Measurements from ENCODE around the gene GARIN3. TPM values are rescaled to one million over a fixed set of nuclear protein-coding genes. Genes with fewer than 3 reads are reported as not detected.

Gene GARIN3
- total and polyA plus RNA-seq, 2 donors (not counting 3 experiments of a cell fraction or from before 2014, with no cell fraction given): not detected

DNA sequence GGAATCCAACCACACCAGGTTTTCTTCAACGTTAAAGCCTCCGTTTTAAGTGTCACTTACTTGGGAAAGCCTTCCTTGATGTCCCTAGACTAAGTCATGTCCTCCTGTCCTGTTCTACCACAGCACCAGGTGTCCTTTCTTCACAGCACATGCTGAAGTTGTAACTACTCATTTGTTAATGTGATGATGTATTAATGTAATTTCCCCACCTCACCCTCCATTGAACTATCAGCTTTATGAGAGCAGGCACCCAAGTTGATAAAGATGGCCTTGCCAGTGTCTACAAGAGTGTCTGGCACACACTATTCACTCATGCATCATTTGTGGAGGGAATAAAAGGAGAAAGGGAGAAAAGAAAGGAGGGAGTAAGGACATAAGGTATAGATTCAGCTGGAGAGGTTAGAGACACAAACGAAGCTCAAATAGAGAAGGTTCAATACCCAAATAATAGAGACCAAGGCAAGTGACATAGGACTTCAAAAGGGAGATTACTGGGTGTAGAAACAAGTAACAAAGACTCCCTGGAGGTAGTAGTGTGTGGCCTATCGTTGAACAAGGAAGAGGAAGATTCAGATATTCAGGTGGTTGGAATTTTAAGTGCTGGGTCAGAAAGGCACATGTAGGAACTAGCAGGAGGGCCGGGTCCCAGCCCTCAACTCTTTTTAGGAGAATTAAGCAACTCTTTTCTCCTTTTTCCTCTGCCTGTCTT, 21.1 kb upstream of the GARIN3 start:
- H3K9me1 ChIP-seq (replicated peaks; ENCODE audit: control insufficient read depth, extremely low read depth, insufficient read depth, low read length): no peaks in the 10 kb centered on the region
- H3K27me3 ChIP-seq (ENCODE audit: control insufficient read depth in 2 of 2, insufficient read depth in 2 of 2, low read length in 2 of 2): no peaks in the 10 kb centered on the region
- H3K4me3 ChIP-seq (replicated peaks in 1 of 3; ENCODE audit: insufficient read depth in 1 of 3, low read depth in 1 of 3, low read length in 3 of 3): no peak overlapping the region
- no peak for DNase-seq (ENCODE audit: low read depth, low spot score)
- H3K36me3 ChIP-seq (ENCODE audit: control insufficient read depth in 2 of 2, extremely low read depth in 1 of 2, insufficient read depth in 2 of 2, low read length in 2 of 2): no peaks in the 10 kb centered on the region
- no peak overlapping the region for H3K4me2 ChIP-seq (ENCODE audit: insufficient read depth, low read length)
- POLR2A ChIA-PET: no interaction called here
- BruUV-seq (replicated peaks): no TSS peak
- no peaks in the 10 kb centered on the region for H3K4me1 ChIP-seq (ENCODE audit: control insufficient read depth, extremely low read depth, insufficient read depth, low read length)
- no peak for FAIRE-seq
- intact Hi-C loops (cut with micrococcal nuclease) (no loop called here), dilution Hi-C loops (cut with MboI; ENCODE audit: extremely low pct_ligation_motif_present, low sequenced_read_pairs) (no loop called here)
- no peaks in the 10 kb centered on the region for H3K79me2 ChIP-seq (ENCODE audit: control insufficient read depth, insufficient read depth, low read length)
- H3K9me3 ChIP-seq (replicated peaks; ENCODE audit: control insufficient read depth, insufficient read depth, low read length): no peaks in the 10 kb centered on the region
- H3K27ac ChIP-seq (ENCODE audit: insufficient read depth, low read depth, low read length): no peak overlapping the region
- no peaks in the 10 kb centered on the region for H4K20me1 ChIP-seq (replicated peaks; ENCODE audit: control insufficient read depth, extremely low read depth, insufficient read depth, low read length)
- no peak overlapping the region for H2AFZ ChIP-seq (ENCODE audit: low read depth, low read length)
- no peak overlapping the region for H3K9ac ChIP-seq (replicated peaks; ENCODE audit: extremely low read depth, insufficient read depth, low read length)
- CTCF ChIA-PET: no interaction called here
- TF ChIP-seq GATA2 (IDR thresholded peaks at IDR 0.05; ENCODE audit: insufficient read depth, insufficient read length, low read depth, low read length): no peak
- no peak for TF ChIP-seq FOS (IDR thresholded peaks at IDR 0.05; ENCODE audit: borderline replicate concordance, insufficient read depth, low read length)
- no peak for TF ChIP-seq JUN (IDR thresholded peaks at IDR 0.05; ENCODE audit: borderline replicate concordance, insufficient read depth, insufficient read length, low read depth)
- TF ChIP-seq, protein P1, sequence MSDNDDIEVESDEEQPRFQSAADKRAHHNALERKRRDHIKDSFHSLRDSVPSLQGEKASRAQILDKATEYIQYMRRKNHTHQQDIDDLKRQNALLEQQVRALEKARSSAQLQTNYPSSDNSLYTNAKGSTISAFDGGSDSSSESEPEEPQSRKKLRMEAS (IDR thresholded peaks at IDR 0.05; ENCODE audit: insufficient read depth, insufficient read length): no peak
- TF ChIP-seq MYC (IDR thresholded peaks at IDR 0.05; ENCODE audit: low read depth, low read length): no peak
- TF ChIP-seq, protein P2, sequence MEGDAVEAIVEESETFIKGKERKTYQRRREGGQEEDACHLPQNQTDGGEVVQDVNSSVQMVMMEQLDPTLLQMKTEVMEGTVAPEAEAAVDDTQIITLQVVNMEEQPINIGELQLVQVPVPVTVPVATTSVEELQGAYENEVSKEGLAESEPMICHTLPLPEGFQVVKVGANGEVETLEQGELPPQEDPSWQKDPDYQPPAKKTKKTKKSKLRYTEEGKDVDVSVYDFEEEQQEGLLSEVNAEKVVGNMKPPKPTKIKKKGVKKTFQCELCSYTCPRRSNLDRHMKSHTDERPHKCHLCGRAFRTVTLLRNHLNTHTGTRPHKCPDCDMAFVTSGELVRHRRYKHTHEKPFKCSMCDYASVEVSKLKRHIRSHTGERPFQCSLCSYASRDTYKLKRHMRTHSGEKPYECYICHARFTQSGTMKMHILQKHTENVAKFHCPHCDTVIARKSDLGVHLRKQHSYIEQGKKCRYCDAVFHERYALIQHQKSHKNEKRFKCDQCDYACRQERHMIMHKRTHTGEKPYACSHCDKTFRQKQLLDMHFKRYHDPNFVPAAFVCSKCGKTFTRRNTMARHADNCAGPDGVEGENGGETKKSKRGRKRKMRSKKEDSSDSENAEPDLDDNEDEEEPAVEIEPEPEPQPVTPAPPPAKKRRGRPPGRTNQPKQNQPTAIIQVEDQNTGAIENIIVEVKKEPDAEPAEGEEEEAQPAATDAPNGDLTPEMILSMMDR (IDR thresholded peaks at IDR 0.05; ENCODE audit: extremely low read depth in 1 of 2, insufficient read depth in 1 of 2, low read depth in 1 of 2, low read length in 2 of 2): no peak
- no peak for TF ChIP-seq POLR2A (IDR thresholded peaks at IDR 0.05; ENCODE audit: low read depth, low read length)
- TF ChIP-seq POLR2AphosphoS5 (IDR thresholded peaks at IDR 0.05; ENCODE audit: insufficient read depth, low read depth, low read length): no peak
- no peak for TF ChIP-seq EZH2 (IDR thresholded peaks at IDR 0.05; ENCODE audit: borderline replicate concordance, low read depth, low read length, severe bottlenecking)
